Stimulated activated CD8-positive, alpha-beta memory T cell treated with anti-CD3 and anti-CD28 coated beads, Interleukin-15, amount 100 ng/mL, for 4 hours (primary cell): Measurements from ENCODE around the gene TMPRSS9.
A peak's percentile ranks its signal among the peaks of the same experiment; 100 is the strongest.
"Not testable (repeated sequence)": the region's sequence is repeated elsewhere in the genome, so short reads cannot be mapped to it uniquely, and the experiment has no call there.

Experiments used
- DNase-seq, 2 donors: peaks; one replicate each; pipeline ENCODE4 v3.0.0-alpha.2; 2020; ENCODE audit warnings: low read depth in 2 of 2

The TMPRSS9 gene

GRCh38 chr19:2461751-2462634 lies 101.9 kb downstream of the TMPRSS9 start:
- peak in 1 of 2 donors; percentile 48 for DNase-seq

GRCh38 chr19:2462635-2463421 lies 102.8 kb downstream of the TMPRSS9 start:
- DNase-seq: no peak

- DNase-seq: not testable (repeated sequence)
Observed at GRCh38 chr19:2463694-2464093, 103.6 kb downstream of the TMPRSS9 start.

GRCh38 chr19:2464389-2464788 lies 104.3 kb downstream of the TMPRSS9 start:
- no peak for DNase-seq

GRCh38 chr19:2468596-2468995 lies 108.5 kb downstream of the TMPRSS9 start:
- DNase-seq: no peak

GRCh38 chr19:2469102-2469914 lies 109.2 kb downstream of the TMPRSS9 start:
- DNase-seq: no peak

- not testable (repeated sequence) for DNase-seq
Observed at GRCh38 chr19:2469915-2470200, 109.8 kb downstream of the TMPRSS9 start.

GRCh38 chr19:2474232-2475017 lies 114.4 kb downstream of the TMPRSS9 start:
- DNase-seq: peak; percentile 91 to 93

GRCh38 chr19:2475018-2475701 lies 115.1 kb downstream of the TMPRSS9 start:
- DNase-seq: peak in 1 of 2 donors; percentile 55
